Activated CD4-positive, alpha-beta T cell treated with anti-CD3 and anti-CD28 coated beads, Interleukin-10, Interleukin-2, amounts not matched to agents 100 ng/mL and 50 ng/mL, durations not matched to agents 16 hours and 8 hours (primary cell): ENCODE results near the gene CYBA.

ENCODE experiments used
- DNase-seq: peaks from one replicate; pipeline ENCODE4 v3.0.0-alpha.2; 2020

CYBA gene

DNA sequence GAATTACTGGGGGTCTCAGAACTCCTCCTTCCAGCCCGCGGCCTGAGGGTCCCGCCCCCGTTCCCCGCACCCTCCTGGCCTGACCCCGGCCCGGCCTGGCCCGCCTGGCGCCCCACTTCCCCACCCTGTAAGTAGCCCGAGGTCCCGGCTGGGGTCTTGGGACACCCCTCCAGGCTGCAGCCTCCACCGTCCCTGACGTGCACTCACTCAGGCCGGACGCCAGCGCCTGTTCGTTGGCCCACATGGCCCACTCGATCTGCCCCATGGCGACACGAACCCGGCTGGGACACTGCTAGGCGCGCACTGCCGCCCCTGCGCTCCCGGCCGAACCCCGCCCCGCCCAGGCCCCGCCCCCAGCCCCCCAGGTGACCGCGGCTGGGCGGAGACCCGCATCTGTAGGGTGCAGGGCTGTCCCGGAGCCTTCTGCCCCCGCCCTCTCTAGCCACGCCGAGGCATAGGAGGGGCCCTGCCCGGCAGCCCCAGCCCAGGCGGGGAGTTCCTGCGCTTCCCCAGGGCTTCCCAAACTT, at the start of gene CYBA:
Gene CYBA (minus strand): TSS at position 305 of the 527 bp plus-strand sequence. CDS start 40 bp downstream, at position 265.
- peak; percentile 92 for DNase-seq

DNA sequence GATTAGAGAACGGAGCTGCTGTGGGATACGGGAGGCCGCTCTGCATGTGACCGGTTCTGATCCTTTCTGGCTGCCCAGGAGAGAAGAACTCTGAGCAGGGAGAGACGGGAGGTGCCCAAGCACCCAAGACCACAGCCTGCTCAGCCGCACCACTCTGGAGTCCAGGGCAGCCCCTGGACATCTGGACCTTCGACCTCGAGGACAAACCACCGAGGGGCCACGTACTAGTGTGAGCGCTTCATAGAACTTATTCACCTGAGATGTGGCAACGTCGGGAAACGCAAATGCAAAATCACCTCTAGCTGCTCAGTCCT, 49.4 kb upstream of the CYBA start:
- no peak for DNase-seq

DNA sequence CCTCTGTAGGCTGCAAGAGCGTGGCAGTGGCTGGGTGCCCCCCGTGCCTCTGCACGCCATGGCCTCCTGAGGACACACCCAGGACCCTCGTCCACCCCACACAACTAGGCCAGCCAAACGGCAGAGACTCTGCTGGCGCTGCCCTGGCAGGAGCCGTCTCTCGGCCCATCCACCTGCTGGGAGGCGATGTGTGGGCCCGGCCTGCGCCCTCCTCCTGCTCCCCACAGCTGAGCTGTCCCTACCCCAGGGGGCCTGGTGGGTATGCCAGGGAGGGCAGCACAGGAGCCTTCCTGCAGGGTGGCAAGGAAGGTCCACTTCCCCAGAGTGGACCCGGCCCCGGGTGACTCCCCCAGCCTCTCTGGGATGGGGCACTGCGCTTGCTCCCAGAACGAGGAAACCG, 48.3 kb upstream of the CYBA start:
- DNase-seq, result no peak

DNA sequence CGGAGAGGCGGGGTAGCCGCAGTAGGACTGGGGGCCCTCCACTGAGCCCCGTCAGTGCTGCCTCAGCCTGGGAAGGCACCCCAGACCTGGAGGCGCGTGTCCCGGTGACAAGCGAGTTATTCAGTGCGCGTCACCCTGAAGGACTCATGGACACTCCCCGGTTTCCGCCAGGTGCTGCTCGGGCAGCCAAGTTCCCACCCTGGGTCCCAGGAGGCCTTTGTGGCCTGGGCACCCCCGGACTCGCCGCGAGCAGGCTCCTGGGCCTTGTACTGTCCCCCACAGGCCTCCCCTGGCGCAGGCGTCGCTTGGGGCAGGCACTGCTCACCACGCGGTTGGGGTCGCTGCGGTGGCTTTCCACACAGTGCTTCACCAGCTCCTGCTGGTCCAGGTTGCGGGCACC, 47.8 kb upstream of the CYBA start:
- DNase-seq, result no peak

DNA sequence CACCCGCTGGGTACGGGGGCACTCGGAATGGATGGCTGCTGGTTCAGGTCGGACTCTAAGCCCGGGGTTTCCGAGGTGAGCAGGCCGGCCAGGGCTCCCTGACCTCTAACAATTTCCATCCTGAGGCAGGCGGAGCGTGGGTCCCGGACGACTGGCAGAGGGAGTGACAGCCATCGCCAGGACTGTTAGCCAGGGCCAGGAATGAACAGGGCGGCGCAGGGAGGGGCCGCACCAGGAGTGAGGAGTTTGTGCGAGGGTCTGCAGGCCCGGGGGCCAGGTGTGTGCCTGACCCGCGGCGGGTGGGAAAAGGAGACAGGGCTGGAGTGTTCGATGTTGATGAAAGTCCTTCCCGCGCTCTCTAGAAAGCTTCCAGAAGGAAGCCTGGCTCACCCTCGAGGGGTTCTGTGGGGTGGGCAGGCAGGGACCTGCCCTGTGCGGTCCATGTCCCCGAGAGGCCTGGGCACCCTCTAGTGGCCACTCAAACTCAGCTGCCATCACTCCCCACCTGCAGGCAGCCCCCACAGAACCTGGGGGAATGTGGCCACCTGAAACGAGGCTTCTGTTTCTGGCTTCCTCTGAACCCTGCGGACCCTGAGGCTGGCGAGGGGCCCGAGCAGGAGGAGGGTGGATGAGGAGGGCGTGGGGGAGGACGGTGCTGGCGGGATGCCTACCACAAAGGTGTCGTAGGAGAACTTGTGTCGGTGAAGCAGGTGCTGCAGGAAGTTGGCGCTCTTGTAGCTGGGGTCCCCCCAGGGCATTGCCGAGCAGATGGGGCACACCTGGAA, 47.2 kb upstream of the CYBA start:
- DNase-seq, result no peak

DNA sequence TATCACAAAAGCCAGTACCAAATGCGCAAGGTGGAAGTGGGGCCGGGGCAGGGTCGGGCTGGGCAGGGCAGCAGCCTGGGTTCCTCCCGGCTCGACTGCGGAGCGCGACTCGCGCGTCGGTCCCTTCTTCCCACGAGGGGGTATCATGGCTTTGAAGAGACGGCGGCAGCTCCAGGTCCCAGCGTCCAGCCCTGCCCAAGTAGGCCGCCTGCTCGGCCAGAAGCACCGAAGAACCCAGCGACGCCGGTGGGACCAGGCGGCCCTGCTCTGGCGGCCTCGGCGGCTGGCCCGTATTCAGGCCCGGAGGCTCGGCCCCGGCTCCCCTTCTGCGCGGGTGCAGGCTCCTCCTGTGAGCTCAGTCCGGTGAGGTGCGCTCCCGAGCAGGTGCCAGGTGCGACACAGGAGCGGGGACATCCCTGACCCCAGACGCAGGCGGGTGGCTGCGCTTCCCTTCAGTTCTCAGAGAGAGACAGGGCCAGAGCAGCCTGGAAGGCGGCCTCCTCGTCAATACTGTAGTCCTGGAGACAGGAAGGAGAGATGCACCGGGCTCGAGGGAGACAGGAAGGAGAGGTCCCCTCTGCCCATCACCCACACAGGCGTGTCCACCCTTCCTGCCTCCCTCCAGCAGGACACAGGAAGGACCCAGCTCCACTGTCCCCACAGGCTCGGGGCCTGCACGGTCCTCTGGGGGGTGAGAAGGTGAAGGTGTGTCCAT, 46.4 kb upstream of the CYBA start:
- DNase-seq, result no peak

DNA sequence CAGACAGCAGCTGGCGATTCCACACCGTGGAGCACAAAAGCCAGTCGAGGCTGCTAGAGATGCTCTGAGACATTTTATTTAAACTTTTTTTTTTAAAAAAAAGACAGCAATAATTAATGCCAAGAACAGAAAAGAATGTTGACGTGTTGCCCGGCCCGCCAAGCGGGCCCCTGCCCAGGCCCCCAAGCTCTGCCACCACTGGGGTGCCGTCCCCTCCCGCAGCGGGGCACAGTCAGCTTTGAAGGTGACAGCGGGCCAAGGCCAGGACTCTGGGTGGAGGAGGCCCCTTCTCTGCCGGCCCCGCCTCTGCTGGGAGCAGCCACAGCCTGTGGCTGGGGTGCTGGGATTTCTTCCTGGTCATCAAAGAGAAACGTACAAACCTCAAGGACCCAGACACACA, 45.6 kb upstream of the CYBA start:
- DNase-seq, result no peak

DNA sequence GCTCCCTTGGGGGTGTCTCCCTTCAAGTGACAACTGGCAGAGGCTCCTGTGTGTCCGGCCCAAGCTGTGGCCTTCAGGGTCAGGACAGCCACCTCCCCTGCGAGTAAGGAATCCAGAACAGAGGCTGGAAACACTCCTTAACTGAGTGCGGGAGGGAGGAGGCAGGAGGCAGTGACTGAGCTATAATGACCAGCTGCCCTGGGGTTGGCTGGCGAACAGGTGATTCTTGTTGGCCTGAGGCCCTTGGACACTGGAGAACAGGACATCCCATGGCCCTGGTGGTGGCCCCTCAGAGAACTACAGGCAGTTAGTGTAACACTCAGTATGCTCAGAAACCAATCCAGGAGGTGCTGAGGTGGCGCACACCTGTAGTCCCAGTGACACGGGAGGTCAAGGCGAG, 44.9 kb upstream of the CYBA start:
- no peak for DNase-seq

DNA sequence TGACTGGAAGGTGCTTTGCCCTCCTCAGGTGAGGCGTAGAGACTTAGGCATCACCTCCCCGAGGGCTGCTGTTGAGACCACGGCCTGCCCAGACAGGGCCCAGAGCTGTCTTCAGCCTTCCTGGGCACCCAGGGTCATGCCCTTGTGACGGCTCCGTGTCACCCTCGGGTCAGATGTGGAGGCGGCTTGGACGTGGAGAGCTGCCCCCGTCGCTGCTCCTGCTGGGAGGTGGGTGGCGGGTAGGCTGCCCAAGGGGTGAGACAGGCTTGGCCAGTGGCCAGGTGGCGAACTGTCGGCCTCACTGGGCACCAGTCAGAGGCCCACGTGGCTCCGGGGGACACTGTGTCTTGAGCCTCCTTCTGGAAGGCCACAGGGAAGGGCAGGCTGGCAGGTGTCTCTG, 44.4 kb upstream of the CYBA start:
- no peak for DNase-seq

DNA sequence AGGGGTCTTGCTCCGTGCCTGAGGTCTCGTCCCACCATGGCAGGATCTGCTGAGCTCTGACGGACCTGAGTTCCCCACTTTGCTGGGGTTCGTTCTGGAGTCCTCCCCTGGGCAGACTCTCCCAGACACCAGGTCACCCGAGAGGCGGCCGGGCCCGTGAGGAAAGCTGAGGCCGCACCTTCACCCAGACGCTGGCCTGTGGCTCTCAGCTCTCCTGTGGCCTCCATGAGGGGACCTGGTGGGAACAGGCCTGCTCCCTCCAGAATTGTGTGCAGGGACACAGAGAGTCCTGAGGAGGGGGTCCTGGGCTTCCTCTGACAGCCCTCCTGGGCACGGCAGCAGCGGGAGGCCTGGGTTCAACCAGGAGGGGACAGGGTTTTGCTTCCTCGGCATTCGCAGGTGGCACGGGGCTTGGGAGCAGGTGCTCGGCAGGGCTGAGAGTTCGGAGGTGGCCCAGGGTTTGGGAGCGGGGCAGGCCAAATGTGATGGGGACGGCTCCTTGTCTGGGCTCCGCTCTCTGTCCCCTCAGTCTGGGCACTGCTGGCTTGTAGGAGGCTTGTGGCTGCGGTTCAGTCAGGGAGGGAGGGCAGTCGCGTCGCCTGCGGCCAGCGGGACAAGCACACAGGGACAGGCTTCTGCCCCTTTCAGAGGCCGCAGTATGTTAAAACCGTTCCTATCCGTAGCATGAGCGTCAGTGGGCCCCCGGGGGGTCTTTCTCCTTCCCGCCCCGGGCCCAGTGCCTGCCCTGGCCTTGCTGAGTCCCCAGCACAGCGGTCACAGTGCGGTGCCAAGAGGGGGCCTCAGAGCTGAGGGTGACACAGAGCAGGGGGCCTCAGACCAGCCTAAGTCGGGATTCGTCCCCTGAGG, 43.6 kb upstream of the CYBA start:
- DNase-seq, result no peak

DNA sequence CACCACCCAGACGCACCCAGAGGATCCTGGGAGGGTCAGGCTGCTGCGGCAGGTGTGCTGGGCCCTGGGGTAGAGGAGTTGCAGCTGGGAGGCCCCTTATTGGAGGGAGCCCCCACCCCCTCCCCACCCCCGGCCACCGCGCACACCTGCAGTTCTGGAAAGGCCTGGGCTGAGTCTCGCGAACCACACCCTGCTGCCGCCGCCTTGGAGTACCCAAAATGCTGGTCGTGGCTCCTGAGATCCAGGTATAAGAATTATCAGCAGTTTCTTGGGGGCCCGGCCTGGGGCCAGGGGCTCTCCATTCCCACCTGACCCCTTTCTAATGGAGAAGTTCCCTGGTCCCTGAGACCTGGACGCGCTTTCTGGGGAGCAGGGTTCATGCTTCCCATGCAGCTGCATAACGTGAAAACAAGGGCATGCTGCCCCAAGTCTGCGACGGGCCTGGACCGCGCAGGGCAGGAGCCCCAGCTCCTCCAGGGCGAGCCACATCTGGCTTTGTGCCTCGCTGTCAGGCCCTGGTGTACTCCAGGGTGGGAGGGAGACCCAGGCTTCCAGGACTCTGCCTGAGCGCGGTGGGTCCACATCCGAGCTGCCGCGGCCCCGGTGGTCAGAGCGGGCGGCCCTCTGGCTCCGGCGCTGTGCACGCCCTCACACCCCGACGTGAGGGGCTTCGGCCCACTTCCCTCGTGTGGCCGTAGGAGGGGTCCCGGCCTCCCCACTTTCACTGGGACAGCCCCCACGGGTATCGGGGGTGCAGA, 42.7 kb upstream of the CYBA start:
- DNase-seq, result no peak

DNA sequence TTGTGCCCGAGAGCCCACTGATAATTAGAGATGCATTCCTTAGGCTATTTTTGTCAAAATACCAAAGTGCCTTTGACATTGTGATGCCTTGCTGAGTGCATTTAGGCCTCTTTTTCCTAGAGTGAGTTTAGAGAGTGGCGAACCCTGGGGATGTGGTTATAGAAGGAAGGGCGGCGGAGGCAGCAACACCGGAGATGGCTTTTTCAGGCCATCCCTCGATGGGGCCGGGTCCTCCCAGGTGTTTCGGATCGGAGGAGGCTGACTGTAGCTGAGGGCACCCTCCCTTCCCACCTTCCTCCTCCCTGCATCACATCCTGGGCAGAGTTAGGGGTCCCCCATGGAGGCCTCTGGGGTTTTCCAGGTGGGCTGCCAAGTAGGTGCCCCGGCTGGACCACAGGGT, 42.0 kb upstream of the CYBA start:
- no peak for DNase-seq

DNA sequence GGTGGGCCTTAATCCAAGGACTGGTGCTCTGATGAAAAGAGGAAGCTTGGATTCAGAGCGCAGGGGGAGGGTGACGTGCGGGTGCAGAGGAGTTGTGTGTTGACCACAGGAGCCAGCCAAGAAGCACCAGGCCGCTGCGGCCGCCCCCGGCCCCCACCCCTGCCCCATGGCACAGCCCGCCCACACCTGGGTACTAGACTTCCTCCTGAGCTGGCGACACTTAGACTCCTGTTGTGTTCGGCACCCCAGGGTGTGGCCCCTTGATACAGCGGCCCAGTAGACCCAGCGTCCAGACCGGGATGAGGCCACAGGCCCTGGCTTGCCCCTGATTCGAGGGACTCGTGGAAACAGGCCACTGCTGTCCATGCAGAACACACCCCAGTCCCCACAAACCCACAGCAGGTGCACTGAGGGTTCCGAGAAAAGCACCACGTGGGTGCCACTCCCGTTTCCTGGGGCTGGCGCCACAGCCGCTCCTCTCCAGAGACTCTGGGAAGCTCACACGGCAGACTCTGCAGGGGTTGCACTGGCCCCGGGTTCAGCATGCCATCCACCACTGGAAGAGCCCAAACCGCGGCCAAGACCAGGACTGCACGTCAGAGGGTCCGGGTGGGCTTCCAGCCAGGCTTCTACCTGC, 41.2 kb upstream of the CYBA start:
- no peak for DNase-seq

DNA sequence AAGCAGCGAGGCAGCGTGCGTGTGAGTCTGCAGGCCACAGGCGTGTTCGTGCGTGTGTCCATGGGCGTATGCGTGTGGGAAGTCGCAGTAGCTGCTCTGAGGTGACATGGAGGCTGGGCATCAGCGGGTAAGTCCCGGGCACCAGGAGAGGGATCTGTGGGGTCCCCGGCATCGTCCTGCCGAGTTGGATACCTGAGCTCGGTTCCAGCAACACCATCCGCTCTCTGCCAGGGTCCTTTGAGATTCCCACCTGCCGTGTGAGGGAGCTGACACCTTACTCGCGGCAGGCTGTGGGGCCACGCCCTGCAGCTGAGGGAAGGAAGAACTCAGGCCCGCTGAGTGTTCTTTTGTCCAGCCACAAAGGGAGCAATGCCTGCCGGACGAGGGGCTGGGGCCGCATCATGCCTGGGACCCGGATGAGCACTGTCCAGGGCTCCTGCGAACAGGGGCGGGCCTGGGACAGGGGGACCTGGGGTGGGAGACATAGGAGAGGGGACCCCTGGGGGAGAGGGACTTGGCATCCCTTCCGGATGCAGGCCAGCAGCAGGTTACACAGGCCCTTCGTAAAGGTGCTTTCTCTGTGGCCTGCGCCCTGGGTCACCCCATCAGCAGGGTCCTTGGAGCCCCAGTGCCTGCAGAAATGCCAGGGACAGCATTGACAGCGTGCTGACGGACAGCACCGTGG, 40.4 kb upstream of the CYBA start:
- DNase-seq, result no peak

DNA sequence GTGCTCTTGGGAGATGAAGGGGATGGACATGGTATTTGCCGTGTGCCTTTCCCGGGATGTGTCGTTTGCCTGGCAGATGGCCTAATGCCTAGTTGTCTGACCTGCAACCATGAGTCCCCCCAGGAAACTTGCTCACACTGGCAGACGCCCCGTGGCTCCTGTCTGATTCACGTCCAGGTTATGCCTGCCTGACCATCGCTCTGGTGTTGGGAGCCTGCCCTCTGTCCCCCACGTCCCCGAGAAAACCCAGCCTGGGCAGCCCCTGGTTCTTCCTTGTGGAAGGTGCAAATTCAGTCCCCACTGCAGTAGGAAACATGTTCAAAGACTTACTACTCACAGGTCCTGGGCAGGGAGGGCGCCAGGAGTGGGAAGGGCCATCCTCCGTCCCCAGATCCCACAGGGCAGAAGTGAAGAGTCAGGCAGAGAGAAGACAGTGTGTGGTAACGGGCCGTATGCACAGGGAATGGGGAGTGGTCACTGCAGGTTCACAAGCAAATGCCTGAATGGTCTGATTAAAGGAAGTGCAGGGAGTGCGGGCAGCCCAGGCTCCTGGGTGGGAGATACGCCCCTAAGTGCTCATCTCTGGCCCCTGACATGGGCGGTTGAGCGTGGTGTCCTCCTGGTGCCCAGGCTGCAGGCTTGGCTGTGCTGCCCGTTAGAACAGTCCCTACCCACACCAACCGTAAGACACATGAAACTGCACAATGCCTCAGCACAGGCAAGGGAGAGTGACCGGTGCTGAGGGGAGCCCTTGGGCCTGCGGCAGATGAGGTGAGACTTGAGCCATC, 39.7 kb upstream of the CYBA start:
- no peak for DNase-seq

DNA sequence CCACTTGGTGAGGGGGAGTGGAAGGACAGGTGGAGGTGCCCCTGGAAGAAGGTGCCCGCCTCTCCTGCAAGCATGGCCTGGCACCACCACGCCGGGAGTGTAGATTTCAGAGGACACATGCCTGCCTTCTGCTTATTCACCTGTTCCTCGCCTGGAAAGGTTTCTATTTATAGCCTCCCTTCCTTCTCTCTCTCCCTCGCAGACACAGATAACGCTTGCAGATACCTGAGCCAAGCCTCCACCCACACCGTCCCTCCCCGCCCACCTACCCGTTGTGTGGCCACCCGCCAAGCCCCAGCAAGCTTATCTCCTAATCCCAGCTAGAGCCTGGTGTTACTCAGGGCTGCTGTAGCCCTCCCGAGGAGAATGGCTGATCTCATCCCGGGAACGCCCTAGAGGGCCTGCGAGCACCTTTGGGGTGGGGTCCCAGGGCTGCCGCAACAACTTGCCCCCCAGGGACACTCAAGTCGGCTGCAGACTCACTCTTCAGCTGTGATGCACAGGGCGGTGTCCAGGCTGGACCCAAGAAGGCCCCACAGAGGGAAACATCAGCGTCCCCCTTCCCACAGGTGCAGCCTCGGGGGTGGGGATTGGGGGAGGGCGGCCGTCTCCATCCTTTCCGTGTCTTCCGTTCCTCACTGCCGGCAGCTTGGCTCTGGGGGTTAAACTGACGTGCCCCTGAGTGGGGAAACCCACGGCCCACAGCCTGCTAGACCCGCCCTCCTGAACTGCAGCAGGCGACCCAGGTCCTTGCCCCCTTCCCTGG, 37.3 kb upstream of the CYBA start:
- no peak for DNase-seq

DNA sequence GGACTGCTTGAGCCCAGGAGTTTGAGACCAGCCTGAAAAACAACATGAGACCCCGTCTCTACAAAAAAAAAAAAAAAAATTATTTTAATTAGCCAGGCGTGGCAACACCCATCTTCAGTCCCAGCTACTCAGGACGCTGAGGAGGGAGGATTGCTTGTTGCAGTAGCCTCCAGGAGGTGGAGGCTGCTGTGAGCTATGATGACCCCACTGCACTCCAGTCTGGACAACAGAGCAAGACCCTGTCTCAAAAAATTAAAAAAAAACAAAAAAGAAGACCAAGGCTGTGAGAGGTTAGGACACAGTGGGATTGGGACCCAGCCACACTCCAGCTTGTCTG, 36.8 kb upstream of the CYBA start:
- no peak for DNase-seq

DNA sequence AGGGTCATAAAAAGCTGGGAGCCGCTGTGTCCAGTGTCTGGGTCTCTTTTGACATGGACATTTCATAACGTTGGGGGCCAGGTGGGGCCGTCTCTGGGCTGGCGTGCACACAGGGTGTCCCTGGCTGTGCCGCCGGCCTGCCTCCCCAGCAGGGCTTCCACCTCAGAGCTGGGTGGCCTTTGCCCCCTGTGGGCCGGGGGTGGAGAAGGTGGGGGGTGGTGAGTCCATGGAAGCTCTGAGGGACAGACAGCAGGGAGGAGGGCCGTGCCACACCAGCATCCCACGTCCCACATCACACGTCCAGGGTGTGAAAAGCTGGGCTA, 36.4 kb upstream of the CYBA start:
- DNase-seq, result no peak

DNA sequence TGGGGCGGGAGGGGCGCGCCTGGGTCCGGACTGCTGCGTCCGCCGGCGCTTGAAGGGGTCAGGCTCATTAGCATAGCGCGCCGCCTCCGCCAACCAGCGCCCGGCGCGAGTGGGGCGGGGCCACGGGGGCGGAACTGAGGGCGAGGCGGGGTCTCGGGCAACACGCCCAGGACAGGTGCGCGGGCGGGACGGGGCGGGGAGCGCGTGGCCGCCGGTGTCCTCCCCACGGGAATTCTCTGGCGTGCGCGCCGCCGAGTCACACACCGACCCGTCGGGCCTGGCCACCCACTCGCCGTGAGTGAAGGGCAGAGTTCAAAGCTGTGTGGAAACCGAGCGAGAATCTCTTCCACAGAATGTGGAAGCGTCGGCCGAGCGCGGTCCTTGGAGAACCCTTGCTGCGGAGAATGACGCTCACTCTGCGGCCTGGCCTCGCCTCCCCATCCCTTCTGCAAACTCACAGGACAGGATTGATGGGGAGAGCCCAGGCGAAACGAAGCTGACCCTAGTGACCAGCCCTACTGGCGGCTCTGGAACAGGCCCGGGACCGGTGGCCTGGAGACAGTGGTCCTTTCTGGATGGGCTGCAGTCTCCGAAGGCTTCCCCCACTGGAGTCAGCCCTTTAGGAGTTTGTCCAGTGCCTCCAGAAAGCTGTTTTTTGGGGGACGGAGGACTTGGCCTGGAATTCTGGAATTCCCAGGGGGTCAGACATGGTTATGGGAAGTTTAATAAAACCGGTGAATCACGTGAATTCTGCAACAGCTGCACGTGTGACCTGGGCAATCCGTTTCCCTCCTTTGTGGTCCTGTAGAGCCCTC, 35.8 kb upstream of the CYBA start, which contains the start of gene SNAI3:
Gene SNAI3 (minus strand): TSS at position 69 of the 815 bp plus-strand sequence. CDS start 101 bp downstream, outside the sequence.
- peak; percentile 85 for DNase-seq
